HEK293 (cell line): ENCODE measurements around the gene KRTAP9-7.

Experiments used
- CTCF ChIA-PET: fragments of 350-600 bp; formaldehyde crosslinking; extraction: SDS; loops from one replicate; lab custom pipeline; 2021; ENCODE audit warnings: antibody characterized with exemption; lab: Yijun Ruan, JAX
- POLR2A ChIA-PET: fragments of 300-600 bp; formaldehyde crosslinking; extraction: SDS; loops from one replicate; lab custom pipeline; 2020; ENCODE audit warnings: antibody characterized with exemption, inconsistent platforms; lab: Yijun Ruan, JAX
- H3K27ac ChIP-seq: fragments of 200-500 bp; sonication (Bioruptor generic); 2 replicates; pipeline ENCODE4 v1.5.1; 2014; ENCODE audit warnings: low read depth, low read length, control low read depth, inconsistent platforms; ENCODE audit errors: extremely low read depth
- H3K36me3 ChIP-seq, 2 experiments: fragments of 200-500 bp in 1 of 2; sonication (Bioruptor generic) in 1 of 2; 1 replicate in 1 of 2; 2 replicates in 1 of 2; pipeline ENCODE4 v1.5.1; 2014 to 2017; ENCODE audit warnings: inconsistent platforms in 2 of 2, low read length in 2 of 2; ENCODE audit not compliant: control insufficient read depth in 2 of 2, insufficient read depth in 1 of 2
- H3K4me1 ChIP-seq: fragments of 200-500 bp; sonication (Bioruptor generic); 2 replicates; pipeline ENCODE4 v1.5.1; 2014; ENCODE audit warnings: mild to moderate bottlenecking, low read length, inconsistent platforms; ENCODE audit not compliant: control insufficient read depth, insufficient read depth
- H3K4me3 ChIP-seq: 2 replicates; pipeline ENCODE4 v1.5.1; 2011; ENCODE audit warnings: low read depth, mild to moderate bottlenecking, control low read depth, low read length, moderate library complexity
- H3K9me3 ChIP-seq: fragments of 200-500 bp; sonication (Bioruptor generic); 2 replicates; pipeline ENCODE4 v1.5.1; 2014; ENCODE audit warnings: low read depth, low read length, inconsistent platforms; ENCODE audit not compliant: control insufficient read depth, insufficient read depth
- KLF8 ChIP-seq: fragments of 450-650 bp; formaldehyde crosslinking; IDR thresholded peaks from 2 replicates; pipeline ENCODE4 v1.5.1; 2016; ENCODE audit warnings: missing biosample characterization, missing genetic modification characterization
- YY2 ChIP-seq: fragments of 450-650 bp; formaldehyde crosslinking; IDR thresholded peaks from 2 replicates; pipeline ENCODE4 v1.5.1; 2016; ENCODE audit warnings: missing biosample characterization, missing genetic modification characterization
- ZIC2 ChIP-seq: fragments of 450-650 bp; formaldehyde crosslinking; IDR thresholded peaks from 2 replicates; pipeline ENCODE4 v1.5.1; 2016; ENCODE audit warnings: missing biosample characterization, missing genetic modification characterization
- ZNF10 ChIP-seq: fragments of 450-650 bp; formaldehyde crosslinking; IDR thresholded peaks from 2 replicates; pipeline ENCODE4 v1.5.1; 2017; ENCODE audit warnings: missing biosample characterization, missing genetic modification characterization
- ZNF2 ChIP-seq: fragments of 450-650 bp; formaldehyde crosslinking; IDR thresholded peaks from 2 replicates; pipeline ENCODE4 v1.5.1; 2016; ENCODE audit warnings: missing biosample characterization, missing genetic modification characterization
- ZNF341 ChIP-seq: fragments of 450-650 bp; formaldehyde crosslinking; IDR thresholded peaks from 2 replicates; pipeline ENCODE4; 2016; ENCODE audit warnings: low read depth, missing biosample characterization, missing genetic modification characterization
- ZNF473 ChIP-seq: fragments of 450-650 bp; formaldehyde crosslinking; IDR thresholded peaks from 2 replicates; pipeline ENCODE4 v1.5.1; 2017; ENCODE audit warnings: missing biosample characterization, missing genetic modification characterization
- ZNF530 ChIP-seq: fragments of 450-650 bp; formaldehyde crosslinking; IDR thresholded peaks from 2 replicates; pipeline ENCODE4 v1.5.1; 2016; ENCODE audit warnings: low read depth, missing biosample characterization, missing genetic modification characterization
- ZNF549 ChIP-seq: fragments of 450-650 bp; IDR thresholded peaks from 2 replicates; pipeline ENCODE4 v1.5.1; 2018; ENCODE audit warnings: missing biosample characterization, missing genetic modification characterization, mild to moderate bottlenecking, inconsistent platforms, moderate library complexity
- ZNF555 ChIP-seq: fragments of 450-650 bp; formaldehyde crosslinking; conservative IDR thresholded peaks from 2 replicates; pipeline ENCODE4 v1.5.1; 2017; ENCODE audit warnings: missing biosample characterization, mild to moderate bottlenecking, missing genetic modification characterization, inconsistent platforms
- ZNF677 ChIP-seq: fragments of 450-650 bp; IDR thresholded peaks from 2 replicates; pipeline ENCODE4 v1.5.0; 2018; ENCODE audit warnings: missing biosample characterization, mild to moderate bottlenecking, missing genetic modification characterization, moderate library complexity
- TF ChIP-seq, protein P1 (sequence below): fragments of 450-650 bp; formaldehyde crosslinking; IDR thresholded peaks from 2 replicates; pipeline ENCODE4 v1.5.1; 2016; ENCODE audit warnings: missing biosample characterization, missing genetic modification characterization
- TF ChIP-seq, protein P2 (sequence below): fragments of 450-650 bp; formaldehyde crosslinking; IDR thresholded peaks from 2 replicates; pipeline ENCODE4 v1.5.1; 2017; ENCODE audit warnings: missing biosample characterization, missing genetic modification characterization
- TF ChIP-seq, protein P3 (sequence below): fragments of 450-650 bp; formaldehyde crosslinking; IDR thresholded peaks from 2 replicates; pipeline ENCODE4 v1.5.1; 2016; ENCODE audit warnings: missing biosample characterization, missing genetic modification characterization
- TF ChIP-seq, protein P4 (sequence below): fragments of 450-650 bp; formaldehyde crosslinking; conservative IDR thresholded peaks from 2 replicates; pipeline ENCODE4 v1.5.1; 2016; ENCODE audit warnings: low read depth, missing biosample characterization, missing genetic modification characterization

KRTAP9-7 gene

DNA sequence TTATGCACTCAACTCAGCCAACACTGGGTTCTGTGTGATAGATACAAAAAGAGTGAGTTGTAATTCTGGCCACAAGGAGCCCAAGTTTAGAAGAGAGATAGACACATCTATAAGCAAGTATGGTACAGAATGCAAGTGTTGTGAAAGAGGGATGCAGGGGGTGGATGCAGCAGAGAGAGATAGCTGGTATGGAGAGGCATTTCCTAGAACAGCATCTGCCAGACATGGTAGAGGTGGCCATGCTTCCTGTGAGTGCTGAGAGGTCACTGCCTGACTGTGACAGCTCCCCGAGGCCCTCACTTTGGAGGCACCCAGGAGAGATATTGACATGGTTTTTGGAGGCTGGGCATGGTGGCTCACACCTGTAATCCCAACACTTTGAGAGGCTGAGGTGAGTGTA lies 35.6 kb downstream of the KRTAP9-7 start:
- ChIA-PET POLR2A (no interaction called here), CTCF (interaction anchor here (1.0 kb wide), 1 partner anchor 11 kb away, joined by 6 read pairs; no protein-coding TSS in a partner anchor)
- Histone ChIP-seq H3K27ac (no peak overlapping the region), H3K9me3 (no peaks in the 10 kb centered on the region), H3K36me3 (no peaks in the 10 kb centered on the region), H3K4me3 (no peak overlapping the region), H3K4me1 (no peaks in the 10 kb centered on the region)
- no peak for TF ChIP-seq ZNF10
- TF ChIP-seq ZNF473 (tag by site-specific recombination): no peak
- TF ChIP-seq ZNF677 (tag by site-specific recombination): no peak
- TF ChIP-seq, protein P1, sequence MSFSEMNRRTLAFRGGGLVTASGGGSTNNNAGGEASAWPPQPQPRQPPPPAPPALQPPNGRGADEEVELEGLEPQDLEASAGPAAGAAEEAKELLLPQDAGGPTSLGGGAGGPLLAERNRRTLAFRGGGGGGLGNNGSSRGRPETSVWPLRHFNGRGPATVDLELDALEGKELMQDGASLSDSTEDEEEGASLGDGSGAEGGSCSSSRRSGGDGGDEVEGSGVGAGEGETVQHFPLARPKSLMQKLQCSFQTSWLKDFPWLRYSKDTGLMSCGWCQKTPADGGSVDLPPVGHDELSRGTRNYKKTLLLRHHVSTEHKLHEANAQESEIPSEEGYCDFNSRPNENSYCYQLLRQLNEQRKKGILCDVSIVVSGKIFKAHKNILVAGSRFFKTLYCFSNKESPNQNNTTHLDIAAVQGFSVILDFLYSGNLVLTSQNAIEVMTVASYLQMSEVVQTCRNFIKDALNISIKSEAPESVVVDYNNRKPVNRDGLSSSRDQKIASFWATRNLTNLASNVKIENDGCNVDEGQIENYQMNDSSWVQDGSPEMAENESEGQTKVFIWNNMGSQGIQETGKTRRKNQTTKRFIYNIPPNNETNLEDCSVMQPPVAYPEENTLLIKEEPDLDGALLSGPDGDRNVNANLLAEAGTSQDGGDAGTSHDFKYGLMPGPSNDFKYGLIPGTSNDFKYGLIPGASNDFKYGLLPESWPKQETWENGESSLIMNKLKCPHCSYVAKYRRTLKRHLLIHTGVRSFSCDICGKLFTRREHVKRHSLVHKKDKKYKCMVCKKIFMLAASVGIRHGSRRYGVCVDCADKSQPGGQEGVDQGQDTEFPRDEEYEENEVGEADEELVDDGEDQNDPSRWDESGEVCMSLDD (tag by site-specific recombination): no peak

DNA sequence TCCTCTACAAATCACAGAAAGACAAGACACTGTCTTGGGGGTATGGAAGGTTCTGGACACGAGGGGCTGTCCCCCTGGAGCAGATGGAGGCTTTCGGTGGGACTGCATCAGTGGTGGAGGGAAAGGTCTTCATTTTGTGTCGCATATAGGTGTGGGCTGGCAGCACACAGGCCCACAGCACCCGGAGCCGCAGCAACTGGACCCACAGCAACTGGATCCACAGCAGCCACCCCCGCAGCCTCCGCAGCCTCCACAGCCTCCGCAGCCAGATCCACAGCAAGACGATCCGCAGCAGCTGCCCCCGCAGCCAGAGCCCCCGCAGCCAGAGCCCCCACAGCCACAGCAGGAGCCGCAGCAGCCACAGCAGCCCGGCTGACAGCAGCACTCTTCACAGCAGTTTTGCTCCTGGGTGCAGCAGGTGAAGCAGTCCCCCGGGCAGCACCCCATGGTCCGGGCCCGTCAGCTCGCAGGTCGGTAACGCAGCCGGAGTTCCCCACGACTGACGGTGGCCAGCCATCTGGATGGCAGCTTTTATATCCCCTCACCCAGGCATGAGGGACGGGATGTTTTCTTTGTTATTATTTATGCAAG lies 39.8 kb downstream of the KRTAP9-7 start, which contains the start of gene KRTAP17-1:
Gene KRTAP17-1 (minus strand): TSS at position 507 of the 591 bp plus-strand sequence. CDS start 60 bp downstream, at position 447.
- no peaks in the 10 kb centered on the region for H3K36me3 ChIP-seq

DNA sequence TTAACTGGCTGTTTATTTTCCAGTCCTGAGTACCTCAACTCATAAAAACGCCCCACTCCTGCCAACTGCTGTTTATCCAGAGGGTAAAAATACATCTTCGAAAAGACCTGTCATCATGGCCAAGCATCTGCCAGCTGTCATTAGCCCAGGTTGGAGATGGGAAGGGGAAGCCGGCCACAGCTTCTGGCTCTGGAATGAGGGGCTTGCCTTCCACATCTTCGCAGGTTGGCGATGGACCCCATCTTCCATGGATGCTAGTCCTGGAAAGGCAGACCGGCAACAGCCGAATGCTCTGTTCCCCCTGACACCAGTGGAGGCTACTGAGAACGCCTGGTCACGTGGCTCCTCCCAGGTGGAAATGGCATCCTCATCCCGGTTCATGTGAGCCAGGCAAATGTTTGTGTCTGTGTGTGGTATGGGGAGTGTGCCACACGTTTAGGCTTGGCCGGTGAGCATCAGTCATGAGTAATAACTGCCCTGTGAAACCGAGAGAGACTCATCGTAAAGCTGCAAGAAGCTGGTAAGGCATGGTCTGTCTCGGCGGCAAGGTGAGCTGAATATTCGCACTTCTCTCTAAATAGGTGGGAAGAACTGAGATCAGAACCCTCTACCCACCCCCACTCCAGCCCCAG lies 40.4 kb downstream of the KRTAP9-7 start:
- ChIA-PET CTCF (interaction anchor here (2.4 kb wide), 1 partner anchor 13 kb away, joined by 10 read pairs; no protein-coding TSS in a partner anchor), POLR2A (no interaction called here)
- TF ChIP-seq ZIC2 (peak; percentile 6), ZNF555 (tag by site-specific recombination) (no peak), ZNF677 (tag by site-specific recombination) (no peak), ZNF2 (no peak), ZNF549 (no peak), ZNF341 (tag by site-specific recombination) (no peak)
- TF ChIP-seq, protein P2, sequence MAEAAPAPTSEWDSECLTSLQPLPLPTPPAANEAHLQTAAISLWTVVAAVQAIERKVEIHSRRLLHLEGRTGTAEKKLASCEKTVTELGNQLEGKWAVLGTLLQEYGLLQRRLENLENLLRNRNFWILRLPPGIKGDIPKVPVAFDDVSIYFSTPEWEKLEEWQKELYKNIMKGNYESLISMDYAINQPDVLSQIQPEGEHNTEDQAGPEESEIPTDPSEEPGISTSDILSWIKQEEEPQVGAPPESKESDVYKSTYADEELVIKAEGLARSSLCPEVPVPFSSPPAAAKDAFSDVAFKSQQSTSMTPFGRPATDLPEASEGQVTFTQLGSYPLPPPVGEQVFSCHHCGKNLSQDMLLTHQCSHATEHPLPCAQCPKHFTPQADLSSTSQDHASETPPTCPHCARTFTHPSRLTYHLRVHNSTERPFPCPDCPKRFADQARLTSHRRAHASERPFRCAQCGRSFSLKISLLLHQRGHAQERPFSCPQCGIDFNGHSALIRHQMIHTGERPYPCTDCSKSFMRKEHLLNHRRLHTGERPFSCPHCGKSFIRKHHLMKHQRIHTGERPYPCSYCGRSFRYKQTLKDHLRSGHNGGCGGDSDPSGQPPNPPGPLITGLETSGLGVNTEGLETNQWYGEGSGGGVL (tag by site-specific recombination): no peak
- no peak overlapping the region for H3K27ac ChIP-seq
- no peaks in the 10 kb centered on the region for H3K4me1 ChIP-seq
- no peaks in the 10 kb centered on the region for H3K36me3 ChIP-seq
- H3K4me3 ChIP-seq: no peak overlapping the region
- no peaks in the 10 kb centered on the region for H3K9me3 ChIP-seq

More for the DNA sequence above, 39.8 kb downstream of the KRTAP9-7 start, which contains the start of gene KRTAP17-1:
- POLR2A ChIA-PET: no interaction called here
- H3K4me3 ChIP-seq: no peak within 1 kb of the TSS
- no peaks in the 10 kb centered on the region for H3K4me1 ChIP-seq
- TF ChIP-seq, protein P3, sequence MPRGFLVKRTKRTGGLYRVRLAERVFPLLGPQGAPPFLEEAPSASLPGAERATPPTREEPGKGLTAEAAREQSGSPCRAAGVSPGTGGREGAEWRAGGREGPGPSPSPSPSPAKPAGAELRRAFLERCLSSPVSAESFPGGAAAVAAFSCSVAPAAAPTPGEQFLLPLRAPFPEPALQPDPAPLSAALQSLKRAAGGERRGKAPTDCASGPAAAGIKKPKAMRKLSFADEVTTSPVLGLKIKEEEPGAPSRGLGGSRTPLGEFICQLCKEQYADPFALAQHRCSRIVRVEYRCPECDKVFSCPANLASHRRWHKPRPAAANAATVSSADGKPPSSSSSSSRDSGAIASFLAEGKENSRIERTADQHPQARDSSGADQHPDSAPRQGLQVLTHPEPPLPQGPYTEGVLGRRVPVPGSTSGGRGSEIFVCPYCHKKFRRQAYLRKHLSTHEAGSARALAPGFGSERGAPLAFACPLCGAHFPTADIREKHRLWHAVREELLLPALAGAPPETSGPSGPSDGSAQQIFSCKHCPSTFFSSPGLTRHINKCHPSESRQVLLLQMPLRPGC (tag by site-specific recombination): no peak
- TF ChIP-seq YY2 (tag by site-specific recombination) (no peak), ZIC2 (peak; percentile 92), ZNF530 (tag by site-specific recombination) (no peak), KLF8 (tag by site-specific recombination) (no peak)
- TF ChIP-seq, protein P4, sequence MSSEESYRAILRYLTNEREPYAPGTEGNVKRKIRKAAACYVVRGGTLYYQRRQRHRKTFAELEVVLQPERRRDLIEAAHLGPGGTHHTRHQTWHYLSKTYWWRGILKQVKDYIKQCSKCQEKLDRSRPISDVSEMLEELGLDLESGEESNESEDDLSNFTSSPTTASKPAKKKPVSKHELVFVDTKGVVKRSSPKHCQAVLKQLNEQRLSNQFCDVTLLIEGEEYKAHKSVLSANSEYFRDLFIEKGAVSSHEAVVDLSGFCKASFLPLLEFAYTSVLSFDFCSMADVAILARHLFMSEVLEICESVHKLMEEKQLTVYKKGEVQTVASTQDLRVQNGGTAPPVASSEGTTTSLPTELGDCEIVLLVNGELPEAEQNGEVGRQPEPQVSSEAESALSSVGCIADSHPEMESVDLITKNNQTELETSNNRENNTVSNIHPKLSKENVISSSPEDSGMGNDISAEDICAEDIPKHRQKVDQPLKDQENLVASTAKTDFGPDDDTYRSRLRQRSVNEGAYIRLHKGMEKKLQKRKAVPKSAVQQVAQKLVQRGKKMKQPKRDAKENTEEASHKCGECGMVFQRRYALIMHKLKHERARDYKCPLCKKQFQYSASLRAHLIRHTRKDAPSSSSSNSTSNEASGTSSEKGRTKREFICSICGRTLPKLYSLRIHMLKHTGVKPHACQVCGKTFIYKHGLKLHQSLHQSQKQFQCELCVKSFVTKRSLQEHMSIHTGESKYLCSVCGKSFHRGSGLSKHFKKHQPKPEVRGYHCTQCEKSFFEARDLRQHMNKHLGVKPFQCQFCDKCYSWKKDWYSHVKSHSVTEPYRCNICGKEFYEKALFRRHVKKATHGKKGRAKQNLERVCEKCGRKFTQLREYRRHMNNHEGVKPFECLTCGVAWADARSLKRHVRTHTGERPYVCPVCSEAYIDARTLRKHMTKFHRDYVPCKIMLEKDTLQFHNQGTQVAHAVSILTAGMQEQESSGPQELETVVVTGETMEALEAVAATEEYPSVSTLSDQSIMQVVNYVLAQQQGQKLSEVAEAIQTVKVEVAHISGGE (tag by site-specific recombination): 0 out of 2 replicates have a peak, but pooled peaks have one; percentile 28
- TF ChIP-seq, all 188 proteins: peak for 2
- no peaks in the 10 kb centered on the region for H3K9me3 ChIP-seq
- CTCF ChIA-PET: interaction anchor here (1.7 to 2.4 kb wide), 2 partner anchors 8 to 14 kb away, joined by 7 to 10 read pairs; no protein-coding TSS in a partner anchor
- no peak within 1 kb of the TSS for H3K27ac ChIP-seq
